GM18861 (cell line): ENCODE data around the gene MPP2.
"Not testable (repeated sequence)": the region's sequence is repeated elsewhere in the genome, so short reads cannot be mapped to it uniquely, and the experiment has no call there.

ENCODE experiments used
- ATAC-seq: cut with Tn5 transposase; IDR thresholded peaks from one replicate; pipeline ENCODE4 v1.9.1; 2021; ENCODE audit not compliant: unreplicated experiment

Gene MPP2

DNA sequence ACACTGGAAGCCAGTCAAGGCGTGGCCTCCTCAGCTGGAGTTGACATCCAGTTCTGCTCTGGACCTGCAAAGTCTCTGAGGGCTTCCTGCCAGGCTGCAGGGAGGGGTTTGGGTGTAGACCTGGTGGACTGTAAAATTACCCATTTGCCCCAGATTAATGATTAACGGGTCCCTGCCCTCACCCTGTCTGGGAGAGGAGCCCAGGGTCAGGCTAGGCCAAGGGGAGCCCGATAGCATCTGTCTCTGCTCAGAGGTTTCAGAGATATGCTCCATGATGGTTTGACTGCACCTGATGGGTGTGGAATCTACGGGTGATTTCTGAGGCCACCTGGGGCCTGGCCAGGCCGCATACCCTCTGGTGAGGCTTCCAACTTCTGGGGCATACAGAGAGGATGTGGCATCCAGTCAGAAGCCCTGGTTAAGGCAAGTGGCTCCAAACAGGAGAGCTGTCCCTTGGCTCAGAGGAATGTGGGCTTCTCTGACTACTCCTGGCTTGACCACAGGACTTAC, 23.8 kb upstream of the MPP2 start:
- peak; percentile 54 for ATAC-seq

DNA sequence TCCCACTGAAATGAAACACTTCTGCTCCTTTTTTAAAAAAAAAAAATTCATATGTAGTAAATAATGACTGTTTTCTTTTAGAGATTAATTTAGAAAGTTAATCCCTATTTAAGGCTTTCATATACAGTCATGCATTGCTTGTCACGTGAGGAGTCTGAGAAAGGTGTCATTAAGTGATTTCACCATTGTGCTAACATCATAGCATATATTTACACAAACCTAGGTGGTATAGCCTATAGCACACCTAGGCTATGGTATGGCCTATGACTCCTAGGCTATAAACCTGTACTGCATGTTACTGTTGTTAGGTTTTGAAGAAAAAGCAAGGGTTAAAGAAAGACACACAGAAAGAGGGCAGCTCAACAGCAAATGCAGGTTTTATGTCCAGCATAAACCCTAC, 21.3 kb upstream of the MPP2 start:
- no peak for ATAC-seq

DNA sequence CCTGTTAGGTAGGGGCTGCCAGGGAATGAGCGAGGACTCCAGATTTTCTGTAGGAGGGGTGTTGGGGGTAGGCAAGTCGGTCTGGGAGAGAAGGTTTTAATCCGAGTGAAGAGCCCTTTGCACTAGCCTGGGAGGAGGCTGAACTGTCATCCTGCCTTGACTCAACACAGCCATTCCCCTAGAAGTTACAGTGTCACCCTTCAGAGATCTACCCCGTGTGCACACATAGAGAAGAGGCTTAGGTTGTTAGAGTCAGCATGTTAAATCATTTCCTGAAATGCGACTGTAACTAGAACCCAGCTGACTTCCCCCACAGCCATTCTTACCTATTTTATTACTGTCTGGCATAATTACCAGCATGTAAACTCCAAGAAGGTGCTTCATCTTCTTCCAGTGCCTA, 20.6 kb upstream of the MPP2 start:
- ATAC-seq, result not testable (repeated sequence)

DNA sequence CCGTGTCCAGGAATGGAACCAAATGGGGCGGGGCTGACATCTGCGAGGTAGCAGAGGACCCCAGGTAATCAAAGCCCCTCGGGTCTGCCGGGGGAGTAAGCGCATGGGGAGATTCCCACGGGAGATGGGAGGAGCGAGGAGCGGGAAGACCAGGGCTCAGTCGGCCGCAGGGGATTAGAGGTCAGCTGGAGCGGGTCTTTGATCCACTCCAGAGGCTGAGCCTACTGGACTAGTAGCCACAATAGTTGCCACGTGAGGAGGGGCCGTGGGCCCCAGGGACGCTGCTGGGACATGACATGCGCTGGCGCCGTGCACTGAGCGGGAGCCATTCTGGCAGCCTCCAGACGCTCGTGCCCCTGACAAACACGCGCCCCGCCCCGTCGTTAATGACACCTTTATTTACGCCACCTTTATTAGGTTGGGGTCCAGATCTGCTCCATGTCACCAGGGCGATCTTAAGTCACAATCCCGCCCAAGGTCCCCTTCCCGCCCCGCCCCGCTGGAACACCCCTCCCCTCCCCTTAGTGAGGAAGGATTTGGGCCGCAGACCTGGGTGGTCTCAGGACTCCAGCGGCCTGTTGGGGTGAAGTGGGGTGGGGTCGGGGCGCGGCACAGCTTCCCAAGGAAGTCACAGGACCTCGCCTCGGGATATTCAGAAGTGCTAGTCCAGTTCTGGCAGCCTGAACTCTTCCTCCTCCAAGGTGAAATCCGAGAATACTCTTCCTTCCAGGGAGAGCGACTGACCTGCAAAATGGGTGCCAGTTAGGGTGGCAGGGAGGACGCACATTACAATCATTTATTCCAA, 19.9 kb upstream of the MPP2 start:
- no peak for ATAC-seq

DNA sequence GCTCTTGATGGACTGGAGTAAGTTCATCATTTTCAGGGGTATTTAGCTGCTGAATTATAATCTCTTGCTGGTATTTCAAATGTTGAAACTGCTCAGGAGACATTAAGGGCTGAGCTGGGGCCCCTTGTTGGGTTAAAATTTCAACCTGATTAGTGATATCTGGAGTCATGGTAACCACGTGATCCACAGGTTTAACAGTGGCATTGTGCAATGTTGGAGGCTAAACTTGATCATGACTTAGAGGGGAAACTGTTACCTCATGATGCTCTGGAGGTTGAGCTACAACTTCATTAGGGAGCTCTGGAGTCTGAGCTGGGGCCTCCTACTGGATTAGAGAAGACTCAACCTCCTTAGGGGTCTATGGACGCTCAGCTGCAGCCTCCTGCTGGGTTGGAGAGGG, 17.2 kb upstream of the MPP2 start:
- no peak for ATAC-seq

DNA sequence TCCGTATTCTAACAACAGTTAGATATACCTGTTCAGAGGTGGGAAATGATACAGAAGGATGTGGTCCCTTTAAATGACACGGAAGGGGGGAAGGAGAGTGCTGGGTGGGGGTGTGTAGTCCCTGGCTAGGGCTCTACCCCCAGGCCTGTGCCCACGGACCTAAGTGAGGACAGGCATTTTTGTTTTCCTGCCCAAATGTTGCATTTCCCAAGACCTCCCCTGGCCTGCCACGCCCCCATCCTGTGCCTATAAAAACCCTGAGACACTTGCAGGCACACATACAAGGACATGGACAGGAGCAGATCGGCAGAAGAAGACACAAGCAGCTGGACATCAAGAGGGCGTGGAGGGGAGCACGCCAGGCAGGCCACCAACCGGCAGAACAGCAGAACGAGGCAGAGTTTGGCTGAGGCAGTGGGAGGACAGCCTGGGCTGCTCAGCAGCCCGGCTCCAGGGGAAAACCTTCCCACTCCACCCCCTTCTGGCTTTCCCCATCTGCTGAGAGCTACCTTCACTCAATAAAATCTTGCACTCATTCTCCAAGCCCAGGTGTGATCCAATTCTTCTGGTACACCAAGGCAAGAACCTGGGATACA, 13.3 kb upstream of the MPP2 start:
- ATAC-seq, result no peak

DNA sequence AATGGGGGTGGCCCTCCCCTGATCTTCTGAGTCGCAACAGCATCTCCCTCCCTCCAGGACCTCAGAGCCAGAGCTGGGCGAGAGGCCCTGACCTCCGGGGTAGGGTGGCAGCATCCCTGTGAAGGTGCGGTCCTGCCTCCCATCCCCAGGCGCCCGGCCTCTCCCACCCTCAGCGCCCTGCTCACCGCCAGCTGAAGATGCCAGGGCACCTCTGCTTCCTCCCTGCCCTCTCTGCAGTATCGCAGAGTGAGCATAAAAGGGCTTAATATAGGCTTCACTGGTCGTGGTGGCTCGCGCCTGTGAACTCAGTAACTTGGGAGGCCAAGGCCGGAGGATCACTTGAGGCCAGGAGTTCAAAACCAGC, 10.7 kb upstream of the MPP2 start:
- no peak for ATAC-seq

DNA sequence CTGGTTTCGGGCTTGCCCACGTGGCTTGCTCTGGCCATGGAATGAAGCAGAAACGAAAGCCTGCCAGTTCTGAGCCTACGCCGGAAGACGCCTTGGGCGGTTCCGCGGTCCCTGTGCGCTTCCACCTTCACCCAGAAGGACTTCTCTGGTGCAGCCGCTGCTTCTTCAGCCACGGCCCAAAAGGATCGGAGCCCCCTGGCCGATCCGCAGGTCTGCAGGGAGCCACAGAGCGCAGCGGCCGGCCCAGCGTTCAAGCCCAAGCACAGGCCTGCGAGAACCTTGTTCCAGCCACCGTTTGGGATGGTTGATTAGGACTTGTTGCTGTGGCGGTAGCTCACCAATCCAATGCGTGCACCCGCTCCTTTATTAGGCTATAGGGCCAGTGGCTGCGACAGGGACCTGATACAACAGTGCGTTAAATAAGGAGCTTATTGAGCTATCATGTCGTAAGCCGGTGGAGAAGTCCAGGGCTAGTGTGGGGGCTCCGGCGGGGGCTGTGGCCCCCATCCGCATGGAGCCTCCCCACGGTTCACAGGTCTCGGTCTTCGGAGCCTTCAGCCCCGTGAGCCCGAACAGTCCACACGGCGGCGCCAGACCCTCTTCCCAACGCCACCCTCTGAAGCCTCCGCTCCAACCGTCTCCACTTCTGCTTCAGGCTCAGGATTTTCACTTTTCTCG, 10.2 kb upstream of the MPP2 start:
- ATAC-seq, result no peak

DNA sequence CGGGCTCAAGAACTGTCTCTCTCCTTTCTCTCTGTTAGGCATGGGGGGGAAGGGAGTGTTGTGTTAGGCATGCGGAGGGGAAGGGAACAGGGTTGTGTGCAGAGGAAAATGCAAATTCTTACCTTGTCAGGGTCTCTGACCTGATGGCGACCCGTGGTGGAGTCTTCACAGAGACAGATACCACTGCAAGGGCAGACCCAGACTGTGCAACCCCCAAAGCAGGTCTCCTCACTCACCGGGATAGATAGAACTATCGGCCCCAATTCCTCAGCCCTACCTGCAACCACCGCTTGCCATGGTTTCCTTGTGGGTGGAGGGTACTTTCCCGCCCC, 9.6 kb upstream of the MPP2 start:
- no peak for ATAC-seq

DNA sequence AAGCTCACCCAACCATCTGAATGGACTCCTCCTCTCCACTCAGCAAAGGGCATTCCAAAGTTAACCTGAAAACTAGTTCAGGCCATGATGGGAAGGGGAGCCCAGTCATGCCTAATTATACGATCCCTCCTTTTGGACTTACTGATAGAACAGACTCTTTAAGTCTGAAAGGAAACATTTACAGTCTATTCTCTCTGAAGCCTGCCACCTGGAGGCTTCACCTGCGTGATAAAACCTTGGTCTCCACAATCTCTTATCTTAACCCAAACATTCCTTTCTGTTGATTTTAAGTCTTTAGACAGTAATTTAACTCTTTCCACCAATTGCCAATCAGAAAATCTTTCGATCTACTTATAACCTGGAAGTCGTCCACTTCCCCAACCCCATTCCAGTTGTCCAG, 9.0 kb upstream of the MPP2 start:
- ATAC-seq, result no peak

DNA sequence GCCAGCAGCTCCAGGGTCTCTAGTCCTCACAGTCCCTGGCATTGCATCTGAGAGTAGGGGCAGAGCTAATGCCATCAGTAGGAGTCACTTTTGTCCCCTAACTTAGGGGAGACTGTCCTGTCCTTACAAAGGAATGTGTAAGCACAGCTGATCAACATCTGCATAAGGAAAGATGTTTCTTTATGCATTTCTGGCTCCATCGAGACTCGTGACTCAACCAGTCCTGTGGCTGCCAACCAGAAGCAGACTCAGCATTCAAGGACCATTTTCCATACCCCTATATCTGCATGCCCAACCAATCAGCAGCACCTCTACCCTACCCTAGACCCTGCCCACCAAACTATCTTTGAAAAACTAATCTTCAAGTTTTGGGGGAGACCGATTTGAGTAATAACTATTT, 8.2 kb upstream of the MPP2 start:
- ATAC-seq, result no peak

DNA sequence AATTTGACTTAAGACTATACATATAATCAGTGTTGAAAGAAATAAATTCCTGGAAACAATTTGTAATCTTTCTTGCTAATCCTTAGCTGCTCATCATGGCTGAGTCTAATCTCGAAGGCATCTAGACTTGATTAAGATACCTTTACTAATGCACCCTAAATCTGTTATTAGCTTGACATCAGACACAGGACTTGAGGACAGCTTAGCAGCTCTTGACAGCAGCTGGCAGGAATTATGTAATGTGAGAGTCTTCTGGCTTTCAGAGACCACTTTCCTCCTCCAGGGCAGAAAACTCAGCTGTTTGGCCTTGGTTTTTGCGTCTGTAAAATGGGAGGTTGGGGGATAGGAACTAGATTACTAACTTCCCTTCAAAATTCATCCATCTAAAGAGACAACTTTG, 7.1 kb upstream of the MPP2 start:
- no peak for ATAC-seq

DNA sequence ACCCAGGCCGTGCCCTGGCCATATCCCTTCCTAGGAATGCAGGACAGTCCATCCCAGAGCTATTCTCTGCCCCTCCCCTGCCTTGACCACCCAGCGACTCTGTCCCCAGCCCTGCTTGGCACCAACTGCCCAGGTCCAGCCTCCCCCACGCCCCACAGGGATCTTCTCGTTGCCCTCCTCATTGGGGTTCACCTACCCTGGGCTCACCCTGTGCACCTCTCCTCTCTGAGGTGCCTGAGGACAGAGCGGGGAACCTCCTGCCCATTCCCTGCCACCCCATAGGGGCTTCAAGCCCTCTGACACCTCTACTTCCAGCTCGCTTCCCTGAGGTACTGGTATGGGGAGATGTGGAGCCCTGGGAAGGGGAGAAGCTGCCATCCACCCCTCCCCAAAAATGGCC, 6.2 kb upstream of the MPP2 start:
- ATAC-seq, result no peak

DNA sequence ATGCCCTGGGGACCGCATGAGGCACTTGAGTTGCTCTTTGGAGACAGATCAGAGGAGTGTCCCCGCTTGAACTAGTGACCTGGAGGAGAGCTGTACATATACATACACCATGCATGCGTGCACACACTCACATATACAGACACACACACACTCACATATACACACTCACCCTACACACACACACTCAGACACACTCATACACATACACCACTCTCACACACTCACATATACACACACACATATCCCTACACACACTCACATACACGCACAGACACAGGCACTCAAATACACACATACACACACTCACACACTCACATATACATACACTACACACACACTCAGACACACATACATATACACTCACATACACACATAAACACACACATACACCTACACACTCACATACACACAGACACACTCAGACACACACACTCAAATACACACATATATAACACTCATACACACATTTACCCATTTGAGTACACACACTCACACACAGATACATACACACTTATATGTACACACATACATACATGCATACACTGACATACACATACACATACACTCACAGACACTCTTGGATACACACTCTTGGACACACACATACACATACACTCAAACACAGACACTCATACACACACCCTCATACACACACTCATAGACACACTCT, 5.4 kb upstream of the MPP2 start:
- ATAC-seq, result no peak

DNA sequence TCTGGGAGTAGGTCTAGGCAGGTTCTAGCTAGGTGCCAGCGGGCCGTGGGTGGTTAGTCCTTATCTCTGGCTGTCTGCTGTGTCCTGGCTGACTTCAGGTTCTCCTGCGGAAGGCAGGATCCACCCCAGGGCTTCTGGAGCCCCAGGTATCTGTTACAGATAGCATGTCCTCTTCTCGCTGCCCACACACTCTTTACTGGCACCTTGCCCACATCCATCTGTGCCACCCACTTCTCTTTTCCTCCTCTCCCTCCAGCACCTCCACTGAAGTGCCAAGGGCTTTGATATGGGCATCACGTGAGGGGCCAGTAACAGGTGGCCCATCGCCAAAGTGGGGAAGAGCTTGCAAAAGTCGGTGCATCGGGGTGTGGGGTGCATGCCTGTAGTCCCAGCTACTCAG, 4.6 kb upstream of the MPP2 start:
- no peak for ATAC-seq

DNA sequence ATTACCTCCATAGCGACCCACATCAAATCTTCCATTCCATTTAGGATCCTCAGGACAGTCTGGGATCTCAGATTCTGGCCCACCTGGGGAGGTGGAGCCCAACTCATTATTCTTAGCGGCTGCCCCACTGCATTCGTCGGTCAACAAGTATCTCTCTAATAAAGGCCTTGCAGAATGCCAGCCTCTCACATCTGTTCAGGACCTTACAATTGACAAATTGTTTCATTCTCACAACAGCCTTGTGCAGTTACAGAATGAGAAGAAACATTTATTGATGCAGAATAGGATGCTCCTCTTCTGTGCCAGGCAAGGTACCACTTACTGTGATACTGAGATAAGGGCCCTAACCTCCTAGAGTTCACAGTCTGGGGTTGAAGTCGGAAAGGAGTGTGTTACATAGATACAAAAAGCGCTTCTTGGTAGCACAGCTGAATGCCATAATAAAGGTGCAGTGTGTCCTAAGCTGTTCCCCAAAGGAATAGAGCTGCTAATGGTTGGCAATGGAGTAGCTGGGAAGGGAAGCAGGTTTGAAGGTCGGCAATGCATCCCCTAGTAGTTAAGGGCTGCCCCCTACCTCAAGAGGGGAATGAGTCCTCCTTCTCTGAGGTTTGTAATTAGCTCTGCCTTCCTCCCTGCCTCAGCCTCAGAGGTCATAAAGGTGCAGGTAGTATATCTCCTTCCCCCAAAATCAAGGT, 2.3 kb upstream of the MPP2 start:
- no peak for ATAC-seq

DNA sequence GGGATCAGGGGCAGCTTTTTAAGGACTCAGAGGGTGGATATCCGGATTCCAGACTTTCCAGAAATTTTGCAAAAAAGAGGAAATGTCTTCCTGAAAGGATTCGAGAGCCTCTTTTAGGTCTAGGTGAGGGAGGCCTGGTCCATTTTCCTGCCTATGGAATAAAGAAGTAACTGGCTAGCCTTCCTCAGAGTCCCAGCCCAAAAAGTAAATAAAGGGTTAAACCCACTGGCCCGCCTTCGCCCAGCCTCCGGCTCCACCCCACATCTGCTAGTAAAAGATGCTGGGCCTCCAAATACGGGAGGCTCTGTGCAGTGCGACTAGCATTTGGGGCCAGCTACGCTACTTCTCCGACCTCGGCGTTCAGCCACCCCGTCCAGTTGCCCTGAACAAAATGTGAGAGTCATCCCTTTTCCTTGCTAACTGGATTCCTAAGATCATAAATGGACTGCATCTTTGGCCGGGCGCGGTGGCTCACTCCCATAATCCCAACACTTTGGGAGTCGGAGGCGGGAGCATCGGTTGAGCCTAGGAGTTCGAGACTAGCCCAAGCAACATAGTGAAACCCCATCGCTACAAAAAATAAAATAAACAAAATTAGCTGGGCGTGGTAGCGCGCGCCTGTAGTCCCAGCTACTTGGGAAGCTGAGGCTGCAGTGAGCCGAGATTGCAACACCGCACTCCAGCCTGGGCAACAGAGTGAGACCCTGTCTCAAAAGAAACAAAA, 824 bp upstream of the MPP2 start:
- no peak for ATAC-seq

DNA sequence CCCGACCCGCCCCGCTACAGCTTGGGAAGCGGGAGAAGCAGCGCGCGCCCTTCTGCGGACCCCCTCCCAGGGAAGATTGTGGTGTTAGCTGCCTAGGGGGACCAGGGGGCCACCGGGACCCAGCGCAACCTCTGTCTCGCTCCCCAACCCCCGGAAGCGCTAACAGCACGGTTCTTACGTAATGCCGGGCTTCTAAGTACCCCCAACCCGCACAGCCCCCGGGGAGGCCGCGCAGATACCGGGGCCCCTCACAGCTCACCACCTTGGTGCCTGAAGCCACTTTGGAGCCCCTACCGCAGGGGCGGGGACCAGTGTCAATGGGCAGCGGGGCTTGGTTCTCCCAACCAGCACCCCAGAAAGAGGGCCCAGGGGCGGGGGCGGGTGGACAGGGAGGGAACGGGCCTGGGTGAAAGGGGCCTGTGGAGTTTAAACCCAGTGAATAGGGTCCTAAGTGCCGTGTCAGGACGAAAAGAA, 348 bp downstream of the MPP2 start:
- no peak for ATAC-seq

DNA sequence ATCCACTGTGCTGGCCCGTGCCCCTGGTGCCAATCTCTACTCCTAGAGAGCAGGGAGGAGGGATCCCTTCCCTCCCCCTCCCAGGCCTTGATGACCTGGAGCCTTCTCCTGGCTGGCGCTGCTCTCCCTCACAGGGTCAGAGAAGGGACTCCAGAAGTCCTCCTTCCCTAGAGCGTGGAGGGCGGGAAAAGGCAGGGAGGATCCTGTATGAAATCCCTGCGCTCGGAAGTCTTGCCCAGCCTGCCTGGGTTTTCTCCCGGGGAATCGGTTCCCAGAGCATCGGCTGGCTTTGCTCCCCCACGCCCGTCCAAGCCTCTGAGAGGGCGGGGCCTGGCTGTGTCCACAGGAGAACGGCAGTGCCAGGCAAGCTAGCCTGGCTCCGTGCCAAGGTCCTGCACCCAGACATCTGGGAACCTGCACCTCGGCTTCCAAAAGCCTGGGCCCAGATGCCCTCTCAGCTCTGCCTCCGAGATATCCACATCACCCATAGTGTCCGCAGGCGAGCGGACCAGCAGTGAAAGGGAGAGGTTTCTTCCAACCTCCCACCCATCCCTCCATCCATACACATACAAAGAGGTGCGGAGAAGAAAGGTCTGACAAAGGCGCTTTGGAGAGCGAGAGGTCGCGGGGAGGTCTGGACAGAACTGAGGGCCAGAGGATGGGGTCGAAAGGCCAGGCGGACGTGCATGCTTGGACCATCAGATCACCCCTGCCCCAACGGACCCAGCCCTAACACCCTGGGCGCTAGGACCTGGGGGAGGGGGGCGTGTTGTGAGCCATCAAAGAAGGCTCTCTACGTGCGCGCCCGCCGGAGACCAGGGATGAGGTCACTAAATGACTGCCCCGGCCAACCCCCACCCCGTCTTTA, 1.1 kb downstream of the MPP2 start:
- no peak for ATAC-seq
